H1 (cell line): Measurements from ENCODE around the gene SOHLH2. TPM values are rescaled to one million over a fixed set of nuclear protein-coding genes. Genes with fewer than 3 reads are reported as not detected.

Experiments
- CEBPB ChIP-seq: IDR thresholded peaks from 2 replicates; pipeline ENCODE4 v1.6.1; 2012; ENCODE audit warnings: low read depth, low read length
- RBBP5 ChIP-seq: IDR thresholded peaks from 2 replicates; pipeline ENCODE4 v1.7.1; 2012; ENCODE audit warnings: low read depth, mild to moderate bottlenecking, inconsistent platforms, low read length, moderate library complexity, borderline replicate concordance
- polyA plus RNA-seq, 7 experiments: library from polyadenylated mRNA; depleted of rRNA in 3 of 7; stranded (reverse) in 5 of 7; unstranded in 2 of 7; fragments of >200 nt in 5 of 7; fragments of 200-250 nt in 2 of 7; gene quantifications; 1 replicate in 5 of 7; 2 replicates in 1 of 7; 4 replicates in 1 of 7; pipeline versions ENCODE4 v1.2.1 to v1.2.3, GENCODE V29; 2011 to 2013; ENCODE audit warnings: missing spikeins in 2 of 7, mixed read lengths in 2 of 7
- total RNA-seq: library from RNA; stranded (reverse); fragmentation: NEBNext Ultra II Directional; extraction: Animal tissue kit (Norgen Biotek cat#: 25700); gene quantifications from 2 replicates; pipeline ENCODE4 v1.2.1, GENCODE V29; 2021

The SOHLH2 gene
- total and polyA plus RNA-seq, 2 of the 8 experiments (the other 6 are each of a cell fraction or from before 2014, with no cell fraction given), result 6.8 to 10.3 TPM

- TF ChIP-seq RBBP5, result no peak
- no peak for TF ChIP-seq CEBPB
Measured at GRCh38 chr13:36158611-36159010, 55.7 kb downstream of the SOHLH2 start (continued).
